ENCODE measurements around the gene GPR35.
"Not testable (repeated sequence)": the region's sequence is repeated elsewhere in the genome, so short reads cannot be mapped to it uniquely, and the experiment has no call there.

Gene GPR35

DNA sequence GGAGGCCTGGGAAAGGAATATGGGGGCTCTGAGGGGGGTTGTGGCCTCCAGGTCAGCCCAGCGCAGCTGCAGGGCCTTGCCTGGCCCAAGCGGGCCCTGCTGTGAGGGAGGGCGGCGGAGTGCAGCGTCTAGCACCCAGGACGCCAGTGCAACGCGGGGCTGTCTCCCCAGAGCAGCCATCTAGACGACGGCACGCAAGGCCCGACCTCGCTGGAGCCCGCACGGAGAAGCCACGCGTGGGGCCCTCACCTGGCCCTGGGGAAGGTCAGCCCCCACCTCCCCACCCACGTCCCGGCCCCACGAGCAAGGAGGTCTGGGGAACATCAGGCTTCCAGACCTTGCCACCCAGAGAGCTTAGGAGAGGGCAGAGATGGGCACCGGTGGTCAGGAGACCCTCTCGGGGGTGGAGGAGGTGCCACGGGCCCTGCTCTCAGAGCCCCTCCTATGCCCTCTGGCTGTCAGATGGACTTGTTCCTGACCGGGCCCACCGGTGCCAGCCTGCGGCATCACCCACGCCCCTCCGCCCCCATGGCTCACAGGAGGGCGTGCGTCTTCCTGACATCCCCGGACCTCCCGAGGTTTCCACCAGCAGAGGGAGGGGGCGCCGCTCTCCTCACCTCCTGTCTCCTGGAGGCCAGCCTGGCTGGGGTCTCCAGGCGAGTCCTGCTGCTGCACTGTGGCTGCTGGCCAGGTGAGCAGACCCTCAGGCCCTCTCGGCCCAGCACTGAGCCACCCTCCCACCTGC lies 17.0 kb downstream of the GPR35 start:
- no peak for DNase-seq

DNA sequence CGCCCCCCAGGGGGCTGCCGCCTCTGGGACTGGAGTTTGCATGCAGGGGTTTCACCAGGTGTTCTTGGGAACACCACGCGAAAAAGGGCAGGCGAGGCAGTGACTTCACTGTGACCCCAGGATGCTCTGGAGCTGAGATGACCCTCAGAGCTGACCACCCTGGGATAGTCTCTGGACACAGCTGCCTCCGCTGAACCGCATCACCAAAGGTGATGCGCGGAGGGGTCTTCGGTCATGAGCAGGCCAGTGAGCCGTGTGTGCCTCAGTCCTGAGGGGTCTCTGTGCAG lies 17.5 kb downstream of the GPR35 start:
- no peak for DNase-seq

DNA sequence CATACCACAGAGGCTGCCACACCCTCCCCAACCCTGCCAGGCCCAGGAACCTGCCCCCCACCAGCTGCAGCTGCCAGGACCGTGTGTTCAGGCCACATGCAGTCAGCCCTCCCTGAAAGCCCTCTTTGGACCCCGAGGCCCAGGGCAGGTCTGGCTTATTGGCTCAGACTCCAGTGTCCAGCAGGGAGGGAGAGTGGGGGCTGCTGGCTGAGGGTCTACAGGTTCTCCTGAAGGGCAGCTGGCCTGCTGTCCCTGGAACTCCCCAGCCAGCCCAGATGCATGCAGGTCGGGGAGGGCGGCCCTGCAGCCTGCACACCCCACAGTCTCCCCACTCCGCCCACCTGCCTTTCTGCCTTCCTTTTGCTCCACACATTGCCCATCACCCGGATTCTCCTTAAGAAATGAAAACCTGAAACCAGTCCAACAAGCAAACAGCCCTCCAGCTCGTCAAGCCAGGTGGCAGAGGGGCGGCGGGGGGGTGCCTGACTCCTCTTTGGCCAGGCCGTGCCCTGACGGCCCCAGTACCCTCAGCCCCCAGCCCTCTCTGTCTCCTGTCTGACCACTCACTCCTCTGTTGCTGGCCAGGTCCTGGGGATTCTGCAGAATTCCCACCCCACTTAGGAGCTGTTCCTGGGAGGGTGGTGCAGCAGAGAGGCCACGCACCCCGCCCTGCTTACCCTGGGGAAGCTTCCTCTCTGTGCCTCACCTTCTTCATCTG lies 18.0 kb downstream of the GPR35 start:
- no peak for DNase-seq

DNA sequence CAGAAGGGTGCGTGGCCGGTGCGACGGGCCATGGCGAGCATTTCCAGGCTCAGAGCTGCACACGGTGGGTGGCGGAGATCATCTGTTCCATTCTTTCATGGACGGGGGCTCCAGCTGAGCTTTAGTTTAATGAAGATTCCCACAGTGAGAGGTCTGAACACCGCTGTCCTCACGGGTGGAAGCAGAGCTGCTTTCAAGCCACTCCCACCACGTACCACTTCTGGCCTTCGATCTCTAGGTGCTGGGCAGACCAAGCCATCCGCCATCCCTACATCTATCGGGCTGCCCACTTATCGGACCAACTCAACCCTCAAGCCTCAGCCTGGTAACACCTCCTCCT lies 18.5 kb downstream of the GPR35 start:
- no peak for DNase-seq

DNA sequence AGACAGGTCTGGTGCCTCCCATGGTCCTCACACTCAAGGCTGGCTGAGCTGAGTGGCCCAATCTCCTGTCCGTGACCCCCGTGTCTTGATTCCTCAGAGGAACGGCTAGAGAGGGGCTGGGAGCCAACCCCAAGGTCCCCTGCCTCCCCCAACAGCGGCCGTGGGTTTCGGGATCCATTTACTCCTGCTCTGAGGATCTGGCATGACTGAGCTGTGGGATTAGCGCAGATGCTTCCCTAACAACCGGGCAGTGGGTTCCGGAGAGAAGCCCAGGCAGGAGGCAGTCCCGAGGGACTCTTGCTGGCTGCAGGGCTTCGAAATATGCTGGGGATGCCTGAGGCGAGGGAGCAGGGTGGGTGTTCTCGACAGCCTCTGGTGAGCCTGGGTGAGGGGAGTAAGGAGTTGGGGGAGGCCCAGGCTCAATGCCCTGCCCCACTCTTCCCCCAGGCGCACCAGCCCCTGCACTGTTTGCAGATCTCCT lies 18.9 kb downstream of the GPR35 start:
- no peak for DNase-seq

DNA sequence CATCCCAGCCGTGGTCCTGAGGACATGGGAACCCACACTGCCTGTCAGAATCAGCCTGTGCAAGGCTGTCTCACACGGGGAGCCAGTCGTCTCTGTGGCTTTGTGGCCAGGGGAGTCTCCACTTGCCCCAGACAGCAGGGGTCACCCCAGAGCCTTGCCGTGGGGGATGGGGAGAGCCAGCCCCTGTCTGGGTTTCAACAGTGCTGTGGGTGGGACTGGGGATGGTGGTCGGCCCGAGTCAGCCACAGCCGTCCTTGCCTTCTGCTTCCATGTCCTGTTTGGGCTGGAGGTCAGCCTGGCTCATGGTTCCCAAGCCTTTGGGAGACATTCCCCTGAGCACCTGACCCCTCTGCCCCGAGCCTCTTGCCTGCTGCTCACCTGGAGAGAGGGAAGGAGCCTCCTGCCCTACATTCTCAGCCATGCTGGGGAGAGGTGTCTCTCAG lies 19.6 kb downstream of the GPR35 start:
- no peak for DNase-seq

DNA sequence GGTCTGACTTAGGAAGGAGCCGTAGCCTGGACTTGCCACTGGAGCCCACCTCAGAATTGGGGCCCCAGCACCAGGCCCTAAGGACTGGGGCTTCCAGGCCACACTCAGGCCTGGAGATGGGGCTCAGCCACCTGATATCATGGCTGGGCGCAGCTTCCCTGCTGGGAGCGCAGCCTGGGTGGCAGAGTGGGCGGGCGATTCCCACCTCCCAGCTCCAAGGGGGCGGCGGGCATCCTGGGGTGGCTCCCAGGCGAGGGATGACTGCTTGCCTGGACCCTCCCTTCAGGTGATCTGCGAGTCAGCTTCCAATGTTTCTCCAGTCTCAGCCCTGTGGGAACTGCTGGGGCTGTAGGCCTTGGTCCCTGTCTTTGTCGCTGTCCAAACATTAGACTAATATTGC lies 20.1 kb downstream of the GPR35 start:
- no peak for DNase-seq

DNA sequence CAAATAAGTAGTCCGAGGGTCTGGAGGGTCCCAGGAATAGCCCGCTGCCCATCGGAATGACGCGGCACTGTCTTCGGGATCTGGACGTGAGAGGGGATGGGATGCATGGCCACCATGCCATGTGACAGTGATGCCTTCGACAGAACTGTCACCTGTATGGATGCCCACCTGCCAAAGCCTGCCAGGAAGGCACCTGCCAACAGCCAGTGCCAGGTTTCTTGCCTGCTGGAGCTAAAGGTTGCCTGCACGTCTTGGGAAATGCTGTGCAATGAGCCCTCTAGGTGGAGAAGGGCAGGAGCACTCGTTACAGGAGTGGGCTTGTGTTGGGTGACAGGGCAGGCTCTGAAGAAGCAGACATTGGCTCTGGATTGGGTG lies 20.5 kb downstream of the GPR35 start:
- no peak for DNase-seq

DNA sequence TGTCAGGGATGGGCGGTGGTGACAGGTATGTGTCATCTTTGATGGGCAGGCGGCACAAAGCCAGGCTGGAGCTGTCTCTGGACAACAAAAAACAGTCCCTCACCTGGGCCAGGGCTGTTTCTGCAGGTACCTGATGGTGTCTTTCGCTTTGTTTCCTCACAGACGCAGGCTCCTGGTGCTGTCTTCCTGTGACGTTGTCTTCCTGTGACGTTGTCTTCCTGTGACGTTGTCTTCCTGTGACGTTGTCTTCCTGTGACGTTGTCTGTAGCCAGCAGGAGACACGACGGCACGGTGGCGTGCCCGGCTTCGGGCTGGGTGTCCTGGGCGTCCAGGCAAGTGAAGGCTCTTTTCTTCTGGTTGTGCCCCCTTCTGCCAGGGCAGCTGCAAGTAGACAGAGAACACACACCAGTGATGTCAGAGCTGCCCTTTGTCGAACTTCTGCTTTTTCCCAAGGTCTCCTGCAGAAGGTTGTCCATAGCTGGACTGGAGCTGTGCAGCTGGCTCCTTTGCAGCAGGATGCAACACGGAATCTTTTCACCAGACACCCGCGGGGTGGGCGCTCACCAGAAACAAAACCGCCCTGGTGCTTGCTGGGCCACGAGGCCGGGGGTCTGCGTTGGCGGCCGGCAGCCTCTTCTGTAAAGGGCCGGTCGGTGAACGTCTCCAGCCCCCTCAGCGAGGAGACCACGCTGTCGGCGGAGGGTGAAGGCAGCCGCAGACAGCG lies 21.1 kb downstream of the GPR35 start:
- DNase-seq, result peak; percentile 42

DNA sequence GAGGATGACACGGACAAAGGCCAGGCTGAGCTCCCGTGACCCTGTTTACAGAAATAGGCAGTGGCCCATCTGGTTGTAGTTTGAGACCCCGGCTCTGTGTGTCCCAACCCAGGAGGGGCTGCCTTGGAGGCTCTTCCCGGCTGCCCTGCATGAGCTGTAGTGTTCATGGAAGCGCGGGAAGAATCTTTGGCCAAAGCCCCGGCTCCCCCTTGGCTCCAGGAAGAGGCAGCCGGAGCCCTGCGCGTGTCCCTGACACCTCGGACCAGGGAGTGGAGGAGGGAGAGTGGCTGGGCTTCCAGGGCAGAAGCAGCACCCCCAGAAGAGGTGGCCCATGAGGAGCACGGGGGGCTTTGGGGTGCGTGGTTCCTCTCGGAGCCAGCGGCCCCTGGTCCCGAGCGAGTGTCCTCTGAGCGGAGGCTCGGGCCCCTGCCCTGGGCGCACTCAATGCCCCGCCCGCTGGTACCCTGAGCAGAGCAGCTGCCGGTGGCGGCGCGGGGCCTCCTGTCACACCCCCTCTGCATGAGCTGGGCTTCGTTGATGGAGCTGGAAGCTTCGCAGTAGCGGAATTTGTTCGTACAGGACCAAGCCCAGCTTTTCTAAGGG lies 21.7 kb downstream of the GPR35 start:
- no peak for DNase-seq

DNA sequence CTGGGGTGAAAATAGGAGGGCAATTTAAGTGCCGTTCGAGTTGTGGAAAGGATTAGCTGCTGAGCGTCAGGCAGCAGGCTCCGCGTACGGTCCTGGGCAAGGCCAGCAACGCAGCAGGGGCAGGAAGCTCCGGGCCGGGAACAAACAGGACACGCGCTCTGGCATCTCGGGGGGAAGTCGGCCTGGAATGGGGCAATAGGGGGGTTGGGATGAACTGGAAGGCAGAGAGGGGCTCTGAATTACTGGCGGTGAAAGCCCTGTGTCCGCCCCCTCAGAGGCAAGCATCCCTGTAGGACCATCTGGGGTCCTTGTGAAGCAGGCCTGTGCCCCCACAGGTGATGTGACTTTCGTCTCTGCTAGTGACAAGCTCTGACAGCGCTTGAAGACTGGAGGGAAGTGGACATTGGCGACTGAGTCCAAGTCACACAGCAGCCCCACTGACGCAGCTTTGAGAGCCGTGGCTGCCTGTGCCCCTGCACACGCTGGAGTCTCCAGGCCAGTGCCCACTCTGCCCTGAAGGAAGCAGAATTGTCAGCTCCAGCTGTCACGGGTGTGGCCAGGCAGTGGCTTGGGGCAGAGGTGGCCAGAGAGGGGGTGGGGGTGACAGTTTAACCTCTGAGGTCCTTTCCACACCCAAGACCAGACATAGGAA lies 22.3 kb downstream of the GPR35 start:
- no peak for DNase-seq

DNA sequence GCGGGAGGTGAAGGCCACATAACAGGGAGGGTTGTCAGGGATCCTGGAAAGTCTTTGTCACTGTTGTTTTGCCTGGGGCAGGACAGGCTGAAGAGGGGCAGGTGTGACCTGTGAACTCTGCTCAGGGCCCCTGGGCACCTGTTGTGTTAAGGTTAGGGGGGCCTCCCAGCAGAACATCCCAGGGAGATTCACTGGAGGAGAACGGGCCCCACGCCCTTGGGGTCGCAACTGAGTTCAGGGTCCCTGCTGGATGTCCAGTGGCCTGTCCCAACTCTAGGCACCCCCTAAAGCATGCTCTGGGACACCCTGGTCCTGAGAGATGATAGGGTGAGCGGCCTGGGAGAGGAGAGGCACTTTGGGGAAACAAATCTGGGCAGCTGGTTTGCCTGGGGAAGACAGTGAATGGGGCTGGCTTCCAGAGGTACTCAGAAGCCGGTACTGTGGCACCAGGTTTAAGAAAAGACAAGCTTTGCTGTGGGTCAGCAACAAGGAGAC lies 22.9 kb downstream of the GPR35 start:
- no peak for DNase-seq

DNA sequence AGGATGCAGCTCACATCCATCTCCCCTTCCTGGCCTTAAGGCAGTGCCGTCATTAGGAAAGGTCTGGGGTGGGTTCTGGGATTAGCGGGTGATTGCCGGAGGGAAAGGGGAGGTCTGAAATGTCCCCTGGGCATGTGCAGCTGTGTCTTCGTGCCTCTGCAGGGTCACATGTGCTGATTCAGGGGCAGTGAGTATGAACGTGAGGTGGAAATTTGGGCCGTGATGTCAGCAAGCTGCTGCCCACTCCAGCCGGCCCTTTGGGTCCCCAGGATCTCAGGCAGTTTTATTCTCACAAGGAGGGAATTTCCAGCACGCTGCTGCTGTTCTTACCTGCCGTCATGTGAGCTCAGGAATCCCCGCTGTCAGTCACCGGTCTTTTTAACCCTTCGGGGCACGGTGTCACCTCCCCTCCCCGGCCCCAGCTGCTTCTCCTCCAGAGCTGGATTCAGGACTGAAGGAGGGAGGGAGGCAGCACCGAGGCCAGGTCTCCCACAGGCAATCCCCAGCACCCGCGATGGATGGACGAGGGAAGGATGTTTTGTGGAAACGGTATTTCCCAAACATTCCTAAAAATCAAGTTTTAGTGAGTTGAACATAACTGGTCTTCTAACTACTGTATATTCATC lies 23.5 kb downstream of the GPR35 start:
- no peak for DNase-seq

DNA sequence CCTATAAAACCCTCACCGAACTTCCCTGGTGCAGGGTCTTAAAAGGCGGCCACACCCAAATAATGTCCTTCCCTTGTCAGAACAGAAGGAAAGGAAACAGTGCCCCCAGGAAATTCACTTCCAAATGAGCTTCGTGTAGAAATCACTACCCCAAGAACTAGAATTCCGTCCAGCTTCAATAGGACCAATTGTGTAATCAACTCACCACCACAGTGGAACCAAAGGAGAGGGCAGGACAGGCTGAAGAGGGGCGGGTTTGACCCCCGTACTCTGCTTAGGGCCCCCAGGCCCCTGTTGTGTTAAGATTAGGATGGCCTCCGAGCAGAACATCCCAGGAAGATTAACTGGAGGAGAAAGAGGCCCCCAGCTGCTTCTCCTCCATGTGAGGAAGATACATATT lies 24.1 kb downstream of the GPR35 start:
- no peak for DNase-seq

DNA sequence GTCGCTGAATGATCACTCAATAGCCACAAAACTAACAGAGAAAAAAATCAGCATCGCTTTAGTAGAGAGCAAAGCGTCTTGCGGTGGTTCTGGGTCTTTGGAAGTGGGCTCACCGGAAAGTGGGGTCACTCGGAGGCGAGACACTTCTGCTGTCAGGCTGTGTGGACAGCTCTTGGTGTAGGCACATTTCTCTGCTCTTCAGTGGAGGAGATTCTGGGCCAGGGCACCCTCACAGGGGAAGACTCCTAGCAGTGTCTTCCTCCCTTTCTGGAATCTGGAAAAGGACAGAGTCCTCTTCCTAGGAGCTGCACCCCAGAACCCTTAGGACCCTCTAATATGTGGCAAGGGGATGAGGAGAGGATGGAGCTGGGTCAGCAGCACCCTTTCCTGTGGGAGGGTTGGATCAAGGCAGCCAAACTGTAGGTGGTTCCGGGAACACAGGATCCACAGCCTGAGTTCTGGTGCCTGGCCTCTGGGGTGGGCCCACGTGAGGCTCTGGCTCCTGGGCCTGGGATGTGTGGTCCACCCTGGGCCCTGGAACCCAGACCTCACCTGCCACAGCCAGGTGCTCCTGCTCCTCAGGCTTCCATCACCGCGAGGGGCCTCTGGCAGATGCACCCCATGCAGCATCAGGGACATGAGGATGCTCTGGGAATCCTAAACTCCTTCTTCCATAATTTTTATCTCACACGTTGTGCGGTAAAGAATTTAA lies 25.1 kb downstream of the GPR35 start:
- DNase-seq, result no peak

DNA sequence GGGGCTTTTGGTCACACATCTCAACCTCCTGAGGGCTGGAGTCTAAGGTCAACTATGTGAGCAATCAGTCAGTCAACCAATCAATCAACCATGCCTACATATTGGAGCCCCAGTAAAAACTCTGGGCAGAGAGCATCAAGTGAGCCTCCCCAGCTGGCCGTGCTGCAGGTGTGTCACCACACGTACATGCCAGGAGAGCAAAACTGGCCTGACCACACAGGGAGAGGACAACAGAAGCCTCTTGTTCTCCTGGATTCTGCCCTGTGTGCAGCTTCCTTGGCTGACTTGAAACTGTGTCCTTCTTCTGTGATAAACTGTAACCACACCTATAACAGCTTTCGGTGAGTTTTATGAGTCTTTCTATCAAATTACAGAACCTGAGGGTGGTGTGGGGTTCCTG lies 25.9 kb downstream of the GPR35 start:
- no peak for DNase-seq

DNA sequence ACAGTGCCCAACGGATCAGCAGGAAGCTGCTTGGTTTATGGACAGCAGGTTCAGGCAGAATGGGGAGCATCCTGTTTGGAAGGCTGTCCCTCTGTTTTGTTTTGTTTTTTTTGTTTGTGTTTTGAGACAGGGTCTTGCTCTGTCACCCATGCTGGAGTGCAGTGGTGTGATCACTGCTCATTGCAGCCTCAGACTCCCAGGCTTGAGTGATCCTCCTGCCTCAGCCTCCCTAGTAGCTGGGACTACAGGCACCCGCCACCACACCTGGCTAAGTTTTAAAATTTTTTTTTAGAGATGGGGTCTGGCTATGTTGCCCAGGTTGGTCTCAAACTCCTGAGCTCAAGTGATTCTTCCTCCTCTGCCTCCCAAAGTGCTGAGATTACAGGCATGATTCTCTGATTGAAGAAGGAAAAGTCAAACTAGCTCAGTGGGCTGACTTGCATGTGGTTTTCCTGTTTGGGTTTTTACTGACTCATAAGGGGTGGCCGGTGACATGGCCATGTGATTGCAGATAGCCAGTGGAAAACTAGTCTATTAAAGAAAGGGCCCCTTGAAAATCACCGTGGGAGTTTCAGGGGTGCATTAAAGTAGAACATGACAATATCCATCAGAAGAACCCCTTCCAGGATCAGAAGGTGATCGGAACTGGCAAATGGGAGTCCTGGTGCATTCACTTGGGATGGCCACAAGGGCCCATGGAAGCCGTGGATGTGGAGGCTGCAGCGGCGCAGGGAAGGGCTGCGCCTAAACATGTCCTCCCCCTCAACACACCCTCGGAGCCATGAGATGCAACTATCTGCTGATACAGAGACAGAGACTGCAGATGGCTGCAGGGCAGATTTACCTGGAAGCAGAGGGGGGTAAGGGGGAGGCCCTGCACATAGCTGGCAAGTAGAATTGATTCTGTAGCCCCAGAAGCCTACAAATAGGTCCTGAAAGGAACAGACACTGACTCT lies 30.9 kb downstream of the GPR35 start:
- DNase-seq, result no peak

DNA sequence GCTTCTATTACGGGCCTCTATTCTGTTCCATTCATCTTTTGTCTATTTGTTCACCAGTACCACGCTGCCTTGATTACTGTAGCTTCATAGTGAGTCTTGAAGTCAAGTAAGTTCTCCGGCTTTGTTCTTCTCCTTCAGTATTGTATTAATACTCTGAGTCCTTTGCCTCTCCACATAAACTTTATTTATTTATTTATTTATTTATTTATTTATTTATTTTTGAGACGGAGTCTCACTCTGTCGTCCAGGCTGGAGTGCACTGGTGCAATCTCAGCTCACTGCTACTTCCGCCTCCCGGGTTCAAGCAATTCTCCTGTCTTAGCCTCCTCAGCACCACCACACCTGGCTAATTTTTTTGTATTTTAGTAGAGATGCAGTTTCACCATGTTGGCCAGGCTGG lies 34.6 kb downstream of the GPR35 start:
- DNase-seq, result not testable (repeated sequence)

DNA sequence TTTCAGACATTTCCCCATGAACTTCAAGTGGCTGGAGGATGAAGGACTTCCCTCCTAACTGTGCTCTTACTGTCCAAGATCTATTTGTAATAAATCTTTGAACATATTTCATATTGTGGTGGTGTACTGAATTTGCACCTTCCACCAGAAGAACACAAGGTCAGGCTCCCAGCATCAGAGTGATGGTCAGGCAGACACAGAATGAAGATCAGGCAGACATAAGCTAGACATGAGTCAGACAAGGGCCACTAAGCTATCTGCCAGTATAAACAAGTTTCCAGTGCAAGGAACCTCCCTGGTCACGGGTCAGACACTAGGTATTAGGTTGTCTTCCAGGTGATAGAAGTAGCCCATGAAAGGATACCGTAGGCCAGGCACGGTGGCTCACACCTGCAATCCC lies 37.4 kb downstream of the GPR35 start:
- DNase-seq, result no peak

DNA sequence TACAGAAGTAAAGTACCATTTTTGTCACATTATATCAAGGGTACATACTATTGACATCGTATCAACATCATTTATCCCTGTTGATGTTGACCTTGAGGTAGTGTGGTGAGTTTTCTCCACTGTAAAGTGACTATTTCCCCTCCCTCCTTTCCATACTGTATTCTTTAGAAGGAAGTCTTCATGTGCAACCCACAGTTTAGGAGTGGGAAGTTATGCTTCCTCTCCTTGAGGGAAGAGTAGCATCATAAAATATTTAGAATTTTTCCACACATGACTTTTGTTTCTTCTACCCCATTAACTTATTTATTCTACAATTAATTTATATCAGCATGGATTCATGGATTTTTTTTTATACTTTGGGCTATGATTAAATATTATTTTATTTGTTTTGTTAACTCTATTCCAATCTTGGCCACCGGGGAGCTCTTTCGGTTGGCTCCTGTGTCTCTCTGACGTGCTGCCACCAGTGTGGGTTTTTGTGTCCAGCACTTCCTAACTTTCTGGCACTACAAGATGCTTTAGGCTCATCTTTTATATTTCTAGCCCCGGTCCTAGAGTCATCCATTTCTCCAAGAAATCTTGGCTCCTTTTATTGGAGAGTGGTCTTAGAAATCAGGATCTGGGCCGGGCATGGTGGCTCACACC lies 38.4 kb downstream of the GPR35 start:
- no peak for DNase-seq
